ENCODE measurements around the gene ACP1.
"Not testable (repeated sequence)": the region's sequence is repeated elsewhere in the genome, so short reads cannot be mapped to it uniquely, and the experiment has no call there.

Gene ACP1

GRCh38 chr2:314561-315336 lies 50.0 kb downstream of the ACP1 start:
- DNase-seq = no peak

- not testable (repeated sequence) for DNase-seq
Measured at GRCh38 chr2:315925-316324, 51.2 kb downstream of the ACP1 start.

- DNase-seq = no peak
Measured at GRCh38 chr2:316381-316780, 51.6 kb downstream of the ACP1 start.

- DNase-seq = peak; percentile 80
Measured at GRCh38 chr2:317501-318424, 53.0 kb downstream of the ACP1 start.

GRCh38 chr2:319059-319600 lies 54.4 kb downstream of the ACP1 start:
- DNase-seq = no peak

GRCh38 chr2:320561-320960 lies 55.8 kb downstream of the ACP1 start:
- DNase-seq = peak; percentile 15

GRCh38 chr2:322326-322725 lies 57.6 kb downstream of the ACP1 start:
- no peak for DNase-seq

GRCh38 chr2:323035-323434 lies 58.3 kb downstream of the ACP1 start:
- DNase-seq = no peak
